Choroid plexus epithelial cell (primary cell): ENCODE data around the gene ANKRD63.

Experiments
- DNase-seq: peaks from one replicate; pipeline ENCODE4 v3.0.0-alpha.2; 2010; ENCODE audit warnings: low read depth
- H3K4me3 ChIP-seq: 2 replicates; pipeline ENCODE4 v1.5.1; 2011; ENCODE audit warnings: low read depth, mild to moderate bottlenecking, control low read depth, low read length, moderate library complexity
- CTCF ChIP-seq: conservative IDR thresholded peaks from 2 replicates; pipeline ENCODE4 v1.5.1; 2011; ENCODE audit warnings: low read depth, mild to moderate bottlenecking, control low read depth, inconsistent platforms, low read length, moderate library complexity

The ANKRD63 gene

GRCh38 chr15:40275523-40275922 is 7.3 kb downstream of the ANKRD63 start:
- H3K4me3 ChIP-seq = no peak overlapping the region
- no peak for TF ChIP-seq CTCF
- no peak for DNase-seq

GRCh38 chr15:40274350-40275274 is 8.3 kb downstream of the ANKRD63 start:
- peak; percentile 90 for DNase-seq
- no peak overlapping the region for H3K4me3 ChIP-seq
- peak; percentile 100 for TF ChIP-seq CTCF

GRCh38 chr15:40273428-40273827 is 9.4 kb downstream of the ANKRD63 start:
- no peak for DNase-seq
- TF ChIP-seq CTCF = no peak
- no peak overlapping the region for H3K4me3 ChIP-seq

GRCh38 chr15:40272485-40273056 is 10.3 kb downstream of the ANKRD63 start:
- peak; percentile 41 for TF ChIP-seq CTCF
- no peak for DNase-seq
- no peak overlapping the region for H3K4me3 ChIP-seq

- no peak for TF ChIP-seq CTCF
- no peak for DNase-seq
- H3K4me3 ChIP-seq = no peak overlapping the region
Measured at GRCh38 chr15:40271685-40272484, 11.0 kb downstream of the ANKRD63 start.

GRCh38 chr15:40270246-40270995 is 12.4 kb downstream of the ANKRD63 start:
- no peak for TF ChIP-seq CTCF
- no peak for DNase-seq
- H3K4me3 ChIP-seq = no peak overlapping the region
